Umbilical cord (tissue), 2 donors: ENCODE data around the gene DENND1A. TPM values are rescaled to one million over a fixed set of nuclear protein-coding genes. Genes with fewer than 3 reads are reported as not detected.

Experiments used
- DNase-seq: peaks from one replicate; pipeline ENCODE4 v3.0.0-alpha.2; 2015; ENCODE audit warnings: low spot score
- total RNA-seq: library from RNA; depleted of rRNA; stranded (reverse); fragments of >200 nt; gene quantifications from one replicate; pipeline ENCODE4 v1.2.3, GENCODE V29; 2014; ENCODE audit warnings: low replicate concordance; ENCODE audit not compliant: insufficient read depth

The DENND1A gene
- total RNA-seq, 1 donor from 2014 or later: 35.4 TPM

DNA sequence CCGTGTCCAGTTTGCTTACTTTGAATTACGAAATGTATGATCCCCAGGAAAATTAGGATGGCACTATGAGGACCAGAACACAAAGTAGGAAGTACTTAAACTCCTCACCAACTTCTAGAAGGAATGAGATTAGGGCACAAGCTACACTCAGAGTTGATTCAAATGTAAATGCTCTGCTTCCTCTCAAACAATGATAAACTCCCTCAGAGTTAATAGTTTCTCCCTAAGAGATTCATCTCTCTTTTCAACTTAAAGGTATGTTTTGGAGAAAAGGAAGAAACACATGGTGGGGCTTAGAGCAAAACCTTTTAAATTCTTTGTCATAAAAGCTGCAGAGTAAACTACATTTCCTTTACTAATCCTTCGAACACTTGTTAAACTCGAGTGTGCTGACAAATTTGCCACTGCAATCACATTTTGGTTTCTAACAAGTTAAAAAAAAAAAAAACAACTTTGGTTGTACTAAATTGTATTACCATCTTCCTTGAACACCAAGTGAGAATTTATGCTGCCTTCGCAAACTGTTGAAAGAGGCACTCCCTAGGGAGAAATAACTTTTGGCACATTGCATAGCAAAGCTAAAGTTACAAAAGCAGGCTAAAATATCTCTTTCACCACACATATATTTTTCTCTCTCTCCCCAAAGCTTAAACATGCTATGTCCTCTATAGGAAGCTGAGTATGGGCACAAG is 66.6 kb downstream of the DENND1A start:
- DNase-seq: peak; percentile 45

DNA sequence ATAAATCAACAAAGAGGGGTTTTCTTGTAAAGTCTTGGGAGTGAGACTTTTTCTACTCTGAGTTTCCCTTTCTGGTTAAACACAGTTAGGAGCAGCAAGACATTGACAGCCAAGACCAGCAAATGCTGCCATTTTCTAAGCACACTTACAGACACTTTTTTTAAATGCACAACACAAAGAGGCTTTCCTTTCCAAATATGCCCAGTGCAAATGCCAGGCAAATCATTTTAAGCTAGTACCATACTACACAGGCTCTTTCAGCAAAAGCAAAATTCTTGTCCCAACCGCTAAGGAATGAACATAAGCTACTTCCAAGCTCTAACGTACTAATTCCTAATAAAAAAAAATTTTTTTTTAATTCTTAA is 68.2 kb downstream of the DENND1A start:
- no peak for DNase-seq

DNA sequence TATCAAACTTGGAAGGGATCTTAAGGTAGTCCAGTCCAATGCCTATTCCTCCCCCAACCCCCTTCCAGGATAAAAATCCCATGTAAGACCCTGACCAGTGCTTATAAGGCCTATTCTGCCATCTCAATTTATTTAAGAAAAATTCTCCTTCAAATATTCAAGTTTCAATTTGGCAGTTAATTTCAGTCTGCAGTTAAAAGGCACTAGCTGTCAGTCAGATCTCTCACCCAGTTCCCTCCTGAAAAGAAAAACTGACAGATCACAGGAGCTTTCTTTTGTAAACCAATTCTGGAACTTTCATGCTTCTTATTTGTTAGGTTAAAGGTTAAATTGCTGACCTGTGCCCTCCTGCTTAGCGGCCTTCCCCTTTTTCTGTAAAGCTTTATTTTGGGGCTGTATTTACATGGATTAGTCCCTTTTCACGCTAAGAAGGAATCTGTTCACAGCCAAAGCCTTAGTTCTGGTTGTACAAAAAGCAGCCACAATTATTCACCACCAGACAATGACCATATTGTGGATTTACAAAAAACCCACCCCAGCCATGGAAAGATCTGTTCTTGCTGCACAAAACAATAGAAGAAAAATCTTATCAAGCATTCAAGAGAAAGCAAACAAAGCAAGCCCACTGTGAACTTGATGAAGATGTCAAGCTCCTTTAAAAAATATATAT is 68.7 kb downstream of the DENND1A start:
- no peak for DNase-seq

DNA sequence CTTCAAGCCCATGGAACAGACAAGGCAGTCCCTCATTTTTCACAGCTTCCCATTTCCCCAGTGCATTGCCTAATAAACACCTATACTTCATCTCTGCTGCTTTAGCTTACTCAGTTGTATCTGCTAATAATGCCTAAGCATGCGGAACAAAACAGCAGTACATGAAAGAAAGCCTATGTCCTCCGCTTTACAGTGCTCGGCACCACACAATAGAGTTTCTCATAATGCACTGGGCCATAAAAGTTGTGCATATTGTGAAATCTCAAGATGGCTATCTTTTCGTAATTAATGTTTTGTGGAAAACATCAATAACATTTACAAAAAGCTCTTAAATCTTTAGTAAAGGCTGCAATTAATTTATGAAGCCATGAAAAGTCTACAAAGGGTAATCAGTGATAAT is 69.3 kb downstream of the DENND1A start:
- DNase-seq: no peak

DNA sequence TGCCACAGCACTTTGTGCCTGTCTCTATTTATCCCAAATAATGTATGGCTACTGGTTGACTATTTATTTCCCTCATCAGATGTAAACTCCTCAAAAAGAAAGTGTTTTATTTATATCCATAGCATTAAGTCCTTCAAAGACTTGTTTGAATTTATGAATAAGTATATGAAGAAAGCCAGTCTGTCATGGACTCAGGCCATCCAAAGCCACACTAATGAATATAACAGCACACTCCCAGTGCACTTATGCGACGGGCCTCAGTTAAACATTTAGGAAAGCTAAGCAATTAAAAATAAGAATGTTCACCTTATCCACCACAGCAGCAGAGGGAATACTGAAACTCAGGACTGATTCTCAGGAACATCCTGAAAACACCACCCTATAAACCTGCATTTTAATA is 77.5 kb downstream of the DENND1A start:
- no peak for DNase-seq

DNA sequence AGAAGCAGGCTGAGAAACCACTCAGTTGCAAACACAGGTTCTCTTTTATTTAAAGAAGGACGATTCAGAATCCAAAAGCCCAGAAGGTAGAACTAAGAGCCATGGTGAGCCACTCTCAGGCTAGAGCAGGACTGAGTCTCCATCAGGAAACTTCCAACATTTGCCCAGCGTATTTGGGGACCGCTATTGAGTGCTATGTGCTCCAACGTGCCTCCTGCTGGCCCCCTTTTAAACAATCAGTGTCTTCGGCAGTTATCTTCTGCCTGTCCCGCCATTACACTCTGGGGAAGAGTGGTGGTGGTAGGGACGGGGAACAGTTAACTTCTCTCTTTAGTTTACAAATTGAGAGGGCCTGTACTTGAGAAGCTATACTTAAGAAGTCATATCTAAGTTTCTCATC is 78.1 kb downstream of the DENND1A start:
- DNase-seq: no peak

DNA sequence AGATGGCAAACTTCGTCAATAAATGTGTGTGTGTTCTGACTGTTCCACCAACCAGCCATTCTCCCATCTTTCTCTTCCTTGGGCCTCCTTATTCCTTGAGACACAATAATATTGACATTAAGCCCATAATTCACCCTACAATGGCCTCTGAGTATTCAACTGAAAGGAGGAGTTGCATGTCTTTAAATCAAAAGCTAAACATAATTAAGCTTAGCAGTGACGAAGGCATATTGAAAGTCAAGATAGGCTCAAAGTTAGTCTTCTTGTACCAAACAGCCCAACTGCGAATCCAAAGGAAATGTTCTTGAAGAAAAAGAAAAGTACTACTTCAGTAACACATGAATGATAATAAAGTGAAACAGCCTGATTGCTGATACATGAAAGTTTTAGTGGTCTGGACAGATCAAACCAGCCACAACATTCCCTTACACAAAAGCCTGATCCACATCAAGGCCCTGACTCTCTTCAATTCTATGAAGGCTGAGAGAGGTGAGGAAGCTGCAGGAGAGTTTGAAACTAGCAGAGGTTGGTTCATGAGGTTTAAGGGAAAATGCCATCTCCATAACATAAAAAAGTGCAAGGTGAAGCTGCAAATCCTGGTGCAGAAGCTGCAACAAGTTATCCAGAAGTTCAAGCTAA is 81.4 kb downstream of the DENND1A start:
- DNase-seq: no peak

DNA sequence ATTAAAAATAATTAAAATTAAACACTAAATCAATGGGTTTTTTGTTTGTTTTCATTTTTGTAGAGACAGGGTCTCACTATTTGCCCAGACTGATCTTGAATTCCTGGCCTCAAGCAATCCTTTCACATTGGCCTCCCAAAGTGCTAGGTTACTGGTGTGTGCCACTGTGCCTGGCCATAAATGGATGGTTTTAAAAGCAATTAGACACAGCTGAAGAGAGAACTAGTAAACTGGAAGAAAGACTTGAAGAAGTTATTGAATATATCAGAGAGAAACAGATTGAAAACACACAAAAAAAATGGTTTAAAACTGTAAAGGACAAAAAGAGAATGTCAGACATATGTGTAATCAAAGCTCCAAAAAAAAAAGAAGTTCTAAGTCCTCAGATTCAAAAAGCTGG is 83.0 kb downstream of the DENND1A start:
- DNase-seq: no peak

DNA sequence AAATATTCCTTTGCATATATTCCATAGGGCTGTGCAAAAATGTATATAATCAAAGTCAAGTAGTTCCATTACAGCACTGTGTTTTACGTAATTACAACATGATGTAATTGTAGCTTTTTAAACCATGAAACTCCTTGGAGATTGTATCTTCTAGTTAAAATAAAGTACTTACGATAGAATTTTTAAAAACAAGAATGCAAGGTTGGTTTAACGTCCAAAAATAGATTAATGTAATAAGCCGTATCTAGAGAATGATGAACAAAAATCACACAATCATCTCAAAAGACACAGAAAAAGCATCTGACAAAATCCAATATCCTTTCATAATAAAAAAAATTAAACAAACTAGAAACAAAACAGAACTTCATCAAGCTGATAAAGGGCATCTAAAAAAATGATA is 86.2 kb downstream of the DENND1A start:
- no peak for DNase-seq

DNA sequence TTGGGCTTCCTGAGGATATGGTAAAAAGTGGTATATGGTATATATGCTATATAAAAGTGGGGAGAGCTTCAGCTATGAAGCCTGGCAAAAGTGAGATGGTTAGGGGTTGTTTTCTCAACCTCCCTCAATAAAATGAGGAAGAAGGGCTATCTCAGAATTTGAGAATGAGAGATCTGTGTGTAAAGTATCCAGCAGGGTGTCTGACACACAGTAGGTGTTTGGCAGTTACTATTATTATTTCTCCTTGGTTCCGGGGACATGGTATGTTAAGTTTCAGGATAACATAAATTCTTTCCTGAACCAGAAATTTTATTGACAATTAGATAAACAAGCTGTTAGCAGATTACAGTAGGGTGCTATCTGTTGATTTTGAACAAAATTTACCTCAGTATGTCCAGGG is 94.1 kb downstream of the DENND1A start:
- DNase-seq: no peak

DNA sequence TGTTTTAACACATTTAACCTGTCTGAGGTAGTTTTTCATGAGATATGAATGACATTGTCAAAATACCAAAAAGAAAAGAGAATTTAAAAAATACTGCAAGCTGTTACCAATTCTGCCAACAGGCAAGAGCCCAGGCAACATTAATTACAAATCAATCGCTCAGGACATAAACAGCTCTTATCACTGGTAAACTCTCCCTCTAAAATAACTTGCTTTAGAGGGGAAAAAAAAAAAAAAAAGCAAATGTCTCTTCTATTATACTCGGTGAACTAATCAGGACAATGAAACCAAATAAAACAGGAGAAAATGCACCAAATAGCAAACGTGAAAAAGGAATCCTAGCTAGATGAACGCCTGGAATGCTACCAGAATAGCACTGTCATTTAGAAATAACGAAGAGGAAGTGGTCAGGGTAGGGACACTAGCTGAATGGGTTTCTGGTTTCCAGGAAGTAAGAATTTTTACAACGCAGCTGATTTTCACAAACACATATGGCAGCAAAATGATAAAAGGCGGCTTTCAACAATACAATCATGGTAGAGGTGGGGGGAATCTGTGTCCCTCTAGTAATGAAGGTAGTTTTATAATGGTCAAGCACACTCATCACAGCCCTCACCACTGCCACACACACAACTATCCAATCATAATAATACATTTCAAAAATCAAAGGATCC is 94.9 kb downstream of the DENND1A start:
- DNase-seq: peak; percentile 39

DNA sequence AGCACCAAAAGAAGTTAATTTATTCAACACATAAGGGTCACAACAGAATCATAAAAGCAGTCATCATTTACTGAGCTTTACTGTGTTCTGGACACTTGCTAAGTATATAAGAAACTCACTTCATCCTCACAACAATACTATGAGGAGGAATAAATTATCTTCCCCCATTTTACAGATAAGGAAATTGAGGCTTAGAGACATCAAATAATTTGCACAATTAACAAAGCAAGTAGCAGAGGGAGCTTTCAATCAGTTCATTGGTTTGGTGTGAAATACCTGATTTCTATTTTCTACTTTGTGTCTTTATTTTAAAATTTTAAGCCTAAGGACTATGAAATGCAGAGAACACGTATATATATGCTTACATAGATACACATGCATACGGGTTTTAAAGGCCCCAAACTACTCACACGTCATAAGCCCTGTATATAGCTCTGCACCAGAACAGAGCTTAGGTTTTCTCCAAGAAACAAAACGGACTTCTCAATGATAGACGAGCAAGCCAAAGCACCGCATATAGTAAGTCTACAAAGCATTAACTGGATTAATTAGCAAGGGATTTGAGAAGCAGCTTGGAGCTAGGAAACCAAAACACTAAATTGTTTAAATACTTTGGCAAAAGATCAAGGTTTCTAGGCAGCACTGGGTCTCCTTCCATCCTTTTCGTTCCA is 95.6 kb downstream of the DENND1A start:
- peak; percentile 5 for DNase-seq

DNA sequence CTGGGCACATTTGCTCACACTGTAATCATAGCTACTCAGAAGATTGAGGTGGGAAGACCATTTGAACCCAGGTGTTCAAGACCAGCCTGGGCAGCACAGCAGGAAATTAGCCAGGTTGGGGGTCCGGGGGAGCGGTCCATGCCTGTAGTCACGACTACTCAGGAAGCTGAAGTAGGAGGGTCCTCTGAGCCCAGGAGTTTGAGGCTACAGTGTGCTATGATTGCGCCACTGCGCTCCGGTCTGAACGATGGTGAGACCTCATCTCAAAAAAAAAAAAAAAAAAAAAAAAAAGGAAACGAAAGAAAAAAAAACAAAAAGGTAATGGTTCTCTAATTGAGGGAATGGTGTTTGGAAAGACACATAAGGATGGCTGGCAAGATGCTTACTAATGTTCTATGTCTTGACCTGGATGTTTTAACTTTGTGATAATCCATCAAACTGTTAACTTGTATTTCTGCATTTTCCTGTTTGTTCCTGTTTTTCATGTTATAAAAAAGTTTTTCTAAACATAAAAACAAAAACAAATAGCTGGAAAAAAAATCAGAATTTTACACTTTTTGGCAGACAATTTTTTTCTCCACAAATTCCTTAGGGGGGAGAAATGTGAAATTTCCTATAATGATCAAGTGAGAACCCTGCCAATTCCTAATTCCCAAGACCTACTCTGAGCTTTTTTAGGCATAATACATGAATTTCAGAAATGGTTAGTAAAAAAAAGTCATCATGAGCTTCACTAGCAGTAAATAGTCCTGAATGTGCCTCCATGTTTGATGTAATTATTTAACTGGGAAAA is 96.9 kb downstream of the DENND1A start:
- peak; percentile 9 for DNase-seq

DNA sequence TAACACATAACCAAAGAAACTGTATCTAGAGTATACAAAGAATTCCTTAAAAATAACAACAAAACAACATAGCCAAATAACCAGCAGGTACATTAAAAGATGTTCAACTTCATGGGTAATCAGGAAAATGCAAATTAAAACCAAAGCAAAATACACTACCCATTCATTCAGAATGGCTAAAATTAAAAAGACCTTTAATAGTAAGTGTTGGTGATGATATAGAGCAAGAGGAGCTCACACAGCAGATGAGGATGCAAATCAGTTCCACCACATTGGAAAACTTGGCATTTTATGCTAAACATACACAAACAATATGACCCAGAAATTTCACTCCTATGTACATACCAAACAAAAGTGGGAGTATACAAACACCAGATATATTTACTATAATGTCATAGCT is 97.8 kb downstream of the DENND1A start:
- DNase-seq: no peak

DNA sequence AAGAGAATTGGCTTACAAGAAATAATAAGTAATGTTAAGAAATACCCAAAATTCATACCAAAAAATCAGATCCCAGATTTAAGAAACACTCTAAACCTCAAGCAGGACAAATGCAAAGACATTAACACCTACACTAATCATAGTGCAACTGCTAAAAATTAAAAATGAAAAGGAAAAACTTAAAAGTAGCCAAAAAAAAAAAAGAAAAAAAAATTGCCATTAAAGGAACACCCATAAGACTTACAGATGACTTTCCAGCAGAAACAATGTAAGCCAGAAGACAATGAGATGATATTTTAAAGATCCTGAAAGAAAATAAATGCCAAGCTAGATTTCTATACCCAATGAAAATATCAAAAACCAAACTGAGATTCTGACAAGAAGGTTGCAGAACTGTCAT is 101.5 kb downstream of the DENND1A start:
- DNase-seq: no peak

DNA sequence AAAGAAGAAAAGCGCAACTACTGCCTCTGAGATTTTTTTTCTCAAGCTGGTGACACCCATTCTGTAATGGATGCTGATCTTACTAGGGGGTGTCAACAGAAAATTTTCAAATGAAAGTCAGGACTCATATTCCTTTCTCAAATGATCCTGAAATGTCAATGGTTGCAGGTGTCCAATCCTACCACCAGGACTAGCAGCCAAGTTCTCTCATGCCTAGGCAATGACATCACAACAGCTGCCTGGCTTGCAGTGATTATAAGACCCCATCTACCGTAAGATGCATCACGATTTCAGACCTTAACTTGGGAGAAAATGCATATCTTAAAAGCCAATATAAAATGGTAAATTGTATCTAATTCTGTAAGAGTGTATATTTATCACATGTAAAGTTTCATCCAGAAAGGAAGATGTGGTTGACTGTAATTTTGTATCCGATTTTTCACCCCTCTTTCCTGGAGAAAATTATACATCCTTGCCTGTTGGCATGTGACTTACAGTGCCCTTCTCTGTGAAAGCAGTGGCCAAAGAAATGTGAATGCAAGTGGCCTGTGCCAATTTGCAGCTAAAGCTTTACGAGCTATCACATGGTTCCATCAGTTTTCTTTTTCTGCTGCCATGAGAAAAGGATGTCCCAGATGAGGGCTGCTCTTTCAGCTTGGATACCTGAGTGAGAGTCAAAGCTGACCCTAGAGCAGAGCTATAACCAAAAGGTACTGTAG is 104.4 kb downstream of the DENND1A start:
- DNase-seq: no peak

DNA sequence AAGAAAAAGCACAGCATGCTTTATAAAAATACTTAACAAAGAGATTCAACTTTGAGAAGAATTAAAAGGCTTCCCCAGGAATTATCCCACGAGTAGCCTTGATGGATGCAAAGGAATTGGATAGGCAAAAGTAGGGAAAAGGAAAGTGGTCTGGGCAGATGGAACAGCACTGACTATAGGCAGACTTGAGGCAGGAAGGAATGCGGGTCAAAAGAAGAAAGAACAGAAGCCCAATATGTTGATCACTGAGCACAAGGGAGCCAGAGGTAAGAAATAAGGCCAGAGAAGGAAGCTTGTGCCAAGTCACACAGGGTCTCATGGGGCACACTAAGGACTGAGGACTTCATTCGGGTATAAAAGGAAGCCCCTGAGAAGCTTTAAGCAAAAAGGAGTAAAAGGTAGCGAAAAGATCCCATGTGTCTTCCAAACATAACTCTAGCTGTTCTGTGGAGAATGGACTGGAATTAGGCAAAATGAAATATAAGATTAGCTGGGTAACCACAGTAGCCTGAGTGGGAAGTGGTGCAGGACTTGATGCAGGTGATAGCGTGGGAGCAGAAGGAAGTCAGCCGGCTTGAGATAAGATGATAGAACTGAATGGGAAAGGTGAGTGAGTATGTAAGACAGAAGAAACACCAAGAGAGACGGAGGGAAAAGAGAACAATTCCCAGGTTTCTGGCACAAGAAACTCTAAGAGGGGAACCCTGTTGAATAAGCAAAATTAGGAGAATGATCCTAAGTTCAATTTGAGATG is 106.6 kb downstream of the DENND1A start:
- no peak for DNase-seq

DNA sequence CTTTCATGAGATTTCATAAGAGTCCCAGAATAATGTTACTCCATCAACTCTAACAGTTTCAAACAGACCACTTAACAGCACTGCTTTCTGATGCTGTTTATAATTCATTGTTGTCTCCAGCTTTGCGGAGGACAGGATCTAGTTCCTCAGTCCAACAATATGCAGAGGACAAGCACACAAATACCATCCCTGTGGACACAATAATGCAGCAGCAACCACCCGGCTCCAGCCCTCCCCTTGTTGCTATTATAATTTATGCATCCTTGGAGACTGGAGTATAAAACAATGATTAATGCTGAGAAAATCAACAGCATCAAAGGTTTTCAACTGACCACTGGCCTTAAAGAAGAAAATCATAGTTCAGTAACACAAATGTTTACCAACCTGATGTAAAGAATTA is 108.3 kb downstream of the DENND1A start:
- DNase-seq: no peak

DNA sequence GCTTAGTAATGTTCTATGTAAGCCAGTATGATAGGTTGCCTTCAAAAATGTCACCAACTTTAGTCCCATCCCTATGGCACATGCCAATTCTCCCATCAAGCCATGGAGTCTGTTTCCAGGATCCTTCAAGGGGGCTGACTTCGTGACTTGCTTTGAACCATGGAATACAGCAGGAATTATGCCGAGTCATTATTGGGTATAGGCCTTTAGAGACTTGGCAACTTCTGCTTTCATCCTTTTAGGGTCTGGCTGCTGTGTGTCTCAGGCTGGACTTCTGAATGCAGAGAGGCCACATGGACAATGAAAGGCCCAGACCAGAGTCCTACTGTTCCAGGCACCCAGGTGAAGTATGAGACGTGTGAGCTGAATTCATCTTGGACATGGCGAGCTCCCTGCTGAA is 109.8 kb downstream of the DENND1A start:
- DNase-seq: no peak
